Loucy (cell line): ENCODE results near the gene XXYLT1.

Experiments used
- H2AFZ ChIP-seq: fragments of 200-600 bp; sonication (generic); 2 replicates; pipeline ENCODE4 v1.6.0; 2016; ENCODE audit warnings: antibody characterized with exemption, mild to moderate bottlenecking, low read length, moderate library complexity
- H3F3A ChIP-seq: fragments of 200-600 bp; 2 replicates; pipeline ENCODE4 v1.6.0; 2016; ENCODE audit warnings: antibody characterized with exemption, low read depth, mild to moderate bottlenecking
- H3K27me3 ChIP-seq: fragments of 200-600 bp; sonication (generic); 2 replicates; pipeline ENCODE4 v1.6.1; 2014; ENCODE audit warnings: low read length, mild to moderate bottlenecking; ENCODE audit not compliant: insufficient read depth, poor library complexity, severe bottlenecking
- H3K36me3 ChIP-seq: fragments of 200-600 bp; sonication (generic); 2 replicates; pipeline ENCODE4 v1.6.1; 2016; ENCODE audit warnings: low read length; ENCODE audit not compliant: insufficient read depth
- H3K4me1 ChIP-seq: fragments of 200-600 bp; sonication (generic); 2 replicates; pipeline ENCODE4 v1.5.1; 2014; ENCODE audit warnings: low read length, mild to moderate bottlenecking; ENCODE audit not compliant: insufficient read depth, poor library complexity, severe bottlenecking
- H3K4me2 ChIP-seq: fragments of 200-600 bp; sonication (generic); 2 replicates; pipeline ENCODE4 v1.6.0; 2014; ENCODE audit warnings: antibody characterized with exemption, low read length, low read depth, mild to moderate bottlenecking; ENCODE audit not compliant: poor library complexity, severe bottlenecking
- H3K4me3 ChIP-seq: fragments of 200-600 bp; sonication (generic); 2 replicates; pipeline ENCODE4 v1.5.1; 2014; ENCODE audit warnings: low read length, mild to moderate bottlenecking, mixed read lengths; ENCODE audit not compliant: poor library complexity, severe bottlenecking
- H3K79me2 ChIP-seq: fragments of 200-600 bp; sonication (generic); 2 replicates; pipeline ENCODE4 v1.6.1; 2014; ENCODE audit warnings: low read length; ENCODE audit not compliant: insufficient read depth
- H3K9ac ChIP-seq: fragments of 200-600 bp; sonication (generic); 2 replicates; pipeline ENCODE4 v1.6.0; 2014; ENCODE audit warnings: mild to moderate bottlenecking, low read depth, low read length, moderate library complexity; ENCODE audit not compliant: poor library complexity, severe bottlenecking
- H3K9me2 ChIP-seq: fragments of 200-600 bp; sonication (generic); replicated peaks from 2 replicates; pipeline ENCODE4 v1.6.1; 2016; ENCODE audit warnings: low read depth, low read length, mixed read lengths
- H3K9me3 ChIP-seq: fragments of 200-600 bp; sonication (generic); 2 replicates; pipeline ENCODE4 v1.6.1; 2014; ENCODE audit warnings: mild to moderate bottlenecking, antibody characterized with exemption, low read length, low read depth; ENCODE audit not compliant: insufficient read depth
- H4K20me1 ChIP-seq: fragments of 200-600 bp; sonication (generic); 2 replicates; pipeline ENCODE4 v1.6.0; 2014; ENCODE audit warnings: antibody characterized with exemption, low read length, mild to moderate bottlenecking; ENCODE audit not compliant: insufficient read depth, poor library complexity, severe bottlenecking
- CTCF ChIP-seq: fragments of 200-600 bp; sonication (generic); conservative IDR thresholded peaks from 2 replicates; pipeline ENCODE4 v1.5.1; 2014; ENCODE audit warnings: mild to moderate bottlenecking, antibody characterized with exemption, low read length
- EZH2phosphoT487 ChIP-seq: fragments of 200-600 bp; IDR thresholded peaks from 2 replicates; pipeline ENCODE4 v1.6.1; 2018; ENCODE audit warnings: antibody characterized with exemption, mild to moderate bottlenecking, moderate library complexity, borderline replicate concordance

XXYLT1 gene

DNA sequence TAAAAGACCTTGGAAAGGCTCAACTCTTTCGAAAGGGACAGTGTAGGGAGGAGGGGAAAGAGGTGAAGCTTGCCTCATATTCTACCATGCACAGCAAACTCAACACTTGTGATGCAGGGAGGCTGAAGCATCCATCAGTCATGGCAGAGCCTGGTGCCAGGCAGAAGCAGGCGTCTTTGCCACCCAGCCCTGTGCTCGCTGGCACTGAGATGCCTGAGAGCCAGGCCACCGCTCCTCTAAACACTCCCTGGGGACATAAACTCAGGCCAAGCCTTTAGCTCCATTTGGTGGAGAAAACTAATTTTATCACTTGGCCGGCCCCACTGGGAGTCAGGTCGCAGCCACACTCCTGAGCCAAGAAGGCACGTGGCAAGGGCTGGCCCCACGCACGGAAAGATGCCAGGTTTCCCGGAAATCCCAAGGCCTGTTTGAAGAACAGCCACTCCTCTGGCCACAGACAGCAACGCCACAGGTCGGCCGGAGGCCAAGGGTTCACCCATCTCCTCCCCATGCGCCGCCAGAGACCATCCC lies 30.7 kb downstream of the XXYLT1 start:
- H3K9me2 ChIP-seq: no peaks in the 10 kb centered on the region
- H3K27me3 ChIP-seq: no peaks in the 10 kb centered on the region
- H3K4me3 ChIP-seq: no peak overlapping the region
- H3K36me3 ChIP-seq: peaks cover 12% of the 10 kb centered on the region; the same call in 1 of the 2 replicates
- H4K20me1 ChIP-seq: no peaks in the 10 kb centered on the region
- H3F3A ChIP-seq: no peaks in the 10 kb centered on the region
- H3K4me1 ChIP-seq: peaks cover 16% of the 10 kb centered on the region
- no peak overlapping the region for H3K4me2 ChIP-seq
- H3K9ac ChIP-seq: no peak overlapping the region
- H3K9me3 ChIP-seq: no peaks in the 10 kb centered on the region; the same call in 1 of the 2 replicates
- H3K79me2 ChIP-seq: peaks cover 28% of the 10 kb centered on the region; the same call in 1 of the 2 replicates
- H2AFZ ChIP-seq: no peak overlapping the region
- TF ChIP-seq CTCF (no peak), EZH2phosphoT487 (no peak)

DNA sequence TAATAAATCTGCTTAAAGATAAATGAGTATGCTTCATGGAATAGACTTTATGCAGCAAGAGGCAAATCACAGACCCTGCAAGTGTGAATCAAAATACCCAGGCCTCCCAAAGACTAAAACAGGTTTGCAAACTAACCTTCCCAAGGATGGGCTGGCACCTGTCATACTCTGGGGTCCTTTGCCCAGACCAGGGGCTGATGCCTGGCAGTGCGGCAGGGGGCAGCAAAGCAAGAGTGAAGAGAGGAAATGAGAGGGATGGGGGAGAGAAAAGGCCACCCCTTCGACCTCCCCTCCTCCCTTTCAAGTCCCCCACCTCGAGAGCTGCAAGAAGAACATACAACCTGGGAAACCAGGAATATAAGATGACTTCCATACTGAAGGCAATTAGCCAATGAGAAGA lies 31.8 kb downstream of the XXYLT1 start:
- peaks cover 16% of the 10 kb centered on the region for H3K4me1 ChIP-seq
- no peaks in the 10 kb centered on the region; the same call in 1 of the 2 replicates for H3K9me3 ChIP-seq
- peaks cover 12% of the 10 kb centered on the region; the same call in 1 of the 2 replicates for H3K36me3 ChIP-seq
- no peaks in the 10 kb centered on the region for H4K20me1 ChIP-seq
- no peaks in the 10 kb centered on the region for H3K9me2 ChIP-seq
- no peaks in the 10 kb centered on the region for H3F3A ChIP-seq
- H3K4me3 ChIP-seq: no peak overlapping the region
- no peak overlapping the region for H2AFZ ChIP-seq
- H3K4me2 ChIP-seq: no peak overlapping the region
- TF ChIP-seq EZH2phosphoT487 (no peak), CTCF (peak; percentile 20)
- H3K27me3 ChIP-seq: no peaks in the 10 kb centered on the region
- H3K79me2 ChIP-seq: peaks cover 25% of the 10 kb centered on the region; the same call in 1 of the 2 replicates
- H3K9ac ChIP-seq: no peak overlapping the region

GRCh38 chr3:195238586-195239118 lies 32.3 kb downstream of the XXYLT1 start:
- Histone ChIP-seq H3K9me3 (no peaks in the 10 kb centered on the region; the same call in 1 of the 2 replicates), H3K9me2 (no peaks in the 10 kb centered on the region), H3K36me3 (peaks cover 12% of the 10 kb centered on the region; the same call in 1 of the 2 replicates), H4K20me1 (no peaks in the 10 kb centered on the region), H3F3A (no peaks in the 10 kb centered on the region), H3K4me2 (peak overlapping the region; percentile 4), H3K4me1 (peaks cover 16% of the 10 kb centered on the region), H3K9ac (no peak overlapping the region), H2AFZ (no peak overlapping the region), H3K79me2 (peaks cover 22% of the 10 kb centered on the region; the same call in 1 of the 2 replicates), H3K27me3 (no peaks in the 10 kb centered on the region), H3K4me3 (no peak overlapping the region)
- TF ChIP-seq EZH2phosphoT487 (no peak), CTCF (no peak)
